Stimulated activated CD8-positive, alpha-beta memory T cell treated with anti-CD3 and anti-CD28 coated beads, Interleukin-7, amount 100 ng/mL, for 4 hours (primary cell): ENCODE measurements around the gene CDT1.

ENCODE experiments used
- DNase-seq, 2 donors: peaks; one replicate each; pipeline ENCODE4 v3.0.0-alpha.2; 2020; ENCODE audit warnings: low read depth in 2 of 2

CDT1 gene

DNA sequence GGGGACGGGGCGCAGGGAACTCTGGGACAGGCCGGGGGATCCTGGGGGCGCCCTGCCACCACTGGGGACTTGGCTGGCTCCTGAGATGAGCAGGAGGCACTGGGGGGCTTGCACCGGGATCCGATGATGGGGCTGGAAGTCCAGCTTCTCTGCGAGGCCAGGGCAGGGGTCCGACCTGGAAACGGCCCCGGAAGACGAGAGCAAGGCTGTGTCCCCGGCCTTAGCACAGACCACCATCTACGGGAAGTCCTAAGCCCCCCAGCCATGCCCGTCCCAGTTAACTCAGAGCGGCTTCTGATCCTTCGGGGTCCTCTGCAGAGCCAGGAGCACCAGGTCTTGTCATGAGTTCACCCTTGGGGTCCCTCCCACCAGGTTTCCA is 573 bp downstream of the CDT1 start:
- DNase-seq: no peak

DNA sequence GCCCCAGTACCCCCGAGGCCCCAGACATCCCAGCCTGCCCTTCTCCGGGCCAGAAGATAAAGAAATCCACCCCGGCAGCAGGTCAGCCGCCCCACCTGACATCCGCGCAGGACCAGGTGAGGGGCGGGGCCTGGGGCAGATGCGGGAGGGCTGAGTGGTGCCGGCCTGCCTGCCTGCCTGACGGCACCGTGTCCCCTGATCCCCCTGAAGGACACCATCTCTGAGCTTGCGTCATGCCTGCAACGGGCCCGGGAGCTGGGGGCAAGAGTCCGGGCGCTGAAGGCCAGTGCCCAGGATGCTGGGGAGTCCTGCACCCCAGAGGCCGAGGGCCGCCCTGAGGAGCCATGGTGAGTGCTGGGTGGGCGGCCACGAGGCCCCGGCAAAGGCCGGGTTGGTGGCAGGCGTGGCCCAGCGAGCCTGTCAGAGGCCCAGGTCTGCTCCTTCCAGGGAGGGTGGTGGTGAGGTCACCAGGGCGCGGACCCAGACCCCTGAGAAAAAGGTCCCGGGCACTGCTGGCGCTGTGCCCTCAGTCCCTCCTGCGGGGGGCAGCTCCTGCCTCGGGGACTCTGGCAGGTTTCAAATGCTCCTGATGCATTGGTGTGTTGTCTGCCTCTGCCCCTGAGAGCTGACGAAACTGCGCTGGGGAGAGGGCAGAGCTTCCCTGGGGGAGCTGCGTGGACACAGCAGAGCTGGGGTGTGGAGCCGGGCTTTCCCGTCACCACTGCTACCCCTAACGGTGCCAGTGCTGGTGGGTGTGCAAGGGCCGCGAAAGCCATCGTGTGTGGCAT is 1.2 kb downstream of the CDT1 start:
- DNase-seq: no peak

DNA sequence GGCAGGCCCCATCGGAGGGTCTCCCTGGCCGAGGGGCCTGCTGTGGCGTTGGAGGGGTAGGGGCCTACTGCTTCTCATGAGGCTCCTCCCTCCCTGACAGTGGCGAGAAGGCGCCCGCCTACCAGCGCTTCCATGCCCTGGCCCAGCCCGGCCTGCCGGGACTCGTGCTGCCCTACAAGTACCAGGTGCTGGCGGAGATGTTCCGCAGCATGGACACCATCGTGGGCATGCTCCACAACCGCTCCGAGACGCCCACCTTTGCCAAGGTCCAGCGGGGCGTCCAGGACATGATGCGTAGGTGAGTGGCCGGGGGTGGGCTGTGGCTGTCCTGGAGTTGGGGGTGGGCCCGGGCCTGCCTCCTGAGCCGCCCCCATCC is 1.7 kb downstream of the CDT1 start:
- no peak for DNase-seq

DNA sequence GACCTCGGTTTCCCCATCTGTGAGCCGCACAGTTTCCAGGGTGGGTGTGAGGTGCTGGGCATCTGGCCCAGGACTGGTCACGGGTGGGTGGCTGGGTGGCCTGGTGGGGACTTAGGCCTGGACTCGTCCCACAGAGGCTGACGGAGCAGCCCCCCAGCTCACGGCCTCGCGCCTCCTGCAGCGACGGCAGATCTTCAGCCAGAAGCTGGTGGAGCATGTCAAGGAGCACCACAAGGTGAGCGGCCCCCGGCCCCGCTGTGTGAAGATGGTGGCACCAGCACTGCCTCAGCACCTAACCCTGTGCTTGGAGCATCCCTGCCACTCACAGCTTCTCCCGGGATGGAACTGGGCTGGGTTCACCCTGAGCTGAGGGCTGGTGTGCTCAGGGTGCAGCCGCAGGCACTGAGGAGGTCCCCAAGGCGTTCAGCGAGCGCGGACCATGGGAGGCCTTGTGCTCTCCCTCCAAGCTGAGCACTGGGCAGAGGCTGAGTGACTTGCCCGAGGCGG is 2.4 kb downstream of the CDT1 start:
- DNase-seq: no peak

DNA sequence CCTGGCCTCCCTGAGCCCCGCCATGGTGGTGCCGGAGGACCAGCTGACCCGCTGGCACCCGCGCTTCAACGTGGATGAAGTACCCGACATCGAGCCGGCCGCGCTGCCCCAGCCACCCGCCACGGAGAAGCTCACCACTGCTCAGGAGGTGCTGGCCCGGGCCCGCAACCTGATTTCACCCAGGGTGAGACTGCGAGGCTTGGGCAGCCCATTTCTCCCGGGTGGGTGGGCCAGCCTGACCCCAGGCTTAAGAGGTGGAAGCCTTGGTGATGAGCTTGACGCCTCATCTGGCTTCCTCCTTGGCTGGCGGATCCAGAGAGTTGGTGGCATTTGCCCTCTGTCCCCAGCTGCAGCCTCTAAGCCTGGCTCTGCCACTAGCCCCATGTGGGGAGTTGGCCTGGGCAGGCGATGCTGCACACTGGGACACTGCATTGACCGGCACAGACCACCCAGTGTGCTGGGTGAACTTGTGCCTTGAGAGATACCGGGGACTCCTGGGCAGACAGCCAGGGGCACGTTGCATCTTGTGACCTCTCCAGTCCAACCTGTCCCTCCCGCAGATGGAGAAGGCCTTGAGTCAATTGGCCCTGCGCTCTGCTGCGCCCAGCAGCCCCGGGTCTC is 3.0 kb downstream of the CDT1 start:
- no peak for DNase-seq

DNA sequence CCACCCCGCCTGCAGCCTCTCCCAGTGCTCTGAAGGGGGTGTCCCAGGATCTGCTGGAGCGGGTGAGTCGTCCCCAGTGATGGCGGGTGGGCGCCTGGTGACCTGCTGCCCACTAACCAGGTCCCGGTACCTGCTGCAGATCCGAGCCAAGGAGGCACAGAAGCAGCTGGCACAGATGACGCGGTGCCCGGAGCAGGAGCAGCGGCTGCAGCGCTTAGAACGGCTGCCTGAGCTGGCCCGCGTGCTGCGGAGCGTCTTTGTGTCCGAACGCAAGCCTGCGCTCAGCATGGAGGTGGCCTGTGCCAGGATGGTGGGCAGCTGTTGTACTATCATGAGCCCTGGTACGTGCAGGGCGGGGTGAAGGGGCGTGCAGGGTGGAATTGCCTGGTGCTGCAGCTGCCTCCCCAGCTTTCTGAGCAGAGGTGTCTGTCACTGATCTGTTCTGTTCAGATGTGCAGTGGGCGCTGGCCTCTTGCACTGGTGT is 3.6 kb downstream of the CDT1 start:
- DNase-seq: no peak

DNA sequence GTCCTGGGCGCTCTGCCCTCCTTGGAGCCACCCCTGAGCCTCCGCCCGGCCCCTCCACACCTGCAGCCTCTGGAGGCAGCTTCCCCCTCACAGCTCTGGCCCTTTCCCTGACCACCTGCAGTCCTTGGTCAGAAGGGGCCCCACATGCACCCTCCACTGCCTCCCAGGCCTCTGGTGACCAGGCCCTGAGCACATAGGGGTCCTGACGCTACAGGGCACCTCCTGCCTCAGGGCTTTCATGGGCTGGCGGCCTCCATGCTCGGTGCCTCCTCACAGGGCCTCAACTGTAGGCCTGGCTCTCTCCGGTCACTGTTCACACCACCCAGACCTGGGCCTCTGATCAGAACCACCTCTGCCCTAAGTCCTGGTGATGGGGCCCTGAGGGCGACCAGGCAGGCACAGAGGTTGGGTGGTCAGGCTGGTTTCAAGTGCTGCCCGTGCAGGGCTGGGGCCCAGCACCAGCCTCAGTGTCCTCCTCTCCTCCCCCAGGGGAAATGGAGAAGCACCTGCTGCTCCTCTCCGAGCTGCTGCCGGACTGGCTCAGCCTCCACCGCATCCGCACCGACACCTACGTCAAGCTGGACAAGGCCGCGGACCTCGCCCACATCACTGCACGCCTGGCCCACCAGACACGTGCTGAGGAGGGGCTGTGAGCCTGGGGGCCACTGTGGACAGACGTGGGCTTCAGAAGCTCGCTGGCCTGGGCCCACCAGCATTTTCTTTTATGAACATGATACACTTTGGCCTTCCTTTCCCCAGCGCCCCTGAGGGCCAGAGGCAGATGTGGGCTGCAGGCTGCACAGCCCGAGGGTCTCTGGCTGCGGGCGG is 4.3 kb downstream of the CDT1 start:
- DNase-seq: no peak

DNA sequence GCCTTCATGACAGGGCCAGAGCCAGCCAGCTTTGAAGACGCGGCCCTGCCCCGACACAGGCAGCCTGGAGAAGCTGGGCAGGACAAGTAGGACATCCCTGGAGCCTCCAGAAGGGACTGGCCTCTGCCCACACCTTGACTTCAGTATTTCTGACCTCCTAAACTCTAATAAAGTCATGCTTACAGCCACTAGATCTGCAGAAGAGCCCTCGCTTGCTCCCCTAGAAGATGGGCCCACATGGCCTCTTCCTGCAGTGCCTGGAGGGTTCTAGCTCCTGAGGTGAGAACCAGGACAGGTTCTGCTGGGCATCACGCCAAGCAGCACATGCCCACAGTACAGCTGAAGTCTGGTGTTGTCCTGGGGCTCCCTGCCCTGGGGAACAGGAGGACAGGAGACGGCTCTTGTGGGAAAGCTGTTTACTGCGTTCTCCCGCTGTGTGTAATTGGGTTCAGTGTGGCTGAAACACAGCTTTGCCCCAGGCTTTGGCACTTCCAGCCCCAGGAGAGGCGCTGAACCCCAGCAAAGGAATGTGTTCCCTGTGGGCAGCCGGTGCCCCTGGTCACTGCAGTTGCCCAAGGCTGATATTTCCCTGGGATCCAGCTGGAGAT is 5.6 kb downstream of the CDT1 start:
- DNase-seq: no peak

DNA sequence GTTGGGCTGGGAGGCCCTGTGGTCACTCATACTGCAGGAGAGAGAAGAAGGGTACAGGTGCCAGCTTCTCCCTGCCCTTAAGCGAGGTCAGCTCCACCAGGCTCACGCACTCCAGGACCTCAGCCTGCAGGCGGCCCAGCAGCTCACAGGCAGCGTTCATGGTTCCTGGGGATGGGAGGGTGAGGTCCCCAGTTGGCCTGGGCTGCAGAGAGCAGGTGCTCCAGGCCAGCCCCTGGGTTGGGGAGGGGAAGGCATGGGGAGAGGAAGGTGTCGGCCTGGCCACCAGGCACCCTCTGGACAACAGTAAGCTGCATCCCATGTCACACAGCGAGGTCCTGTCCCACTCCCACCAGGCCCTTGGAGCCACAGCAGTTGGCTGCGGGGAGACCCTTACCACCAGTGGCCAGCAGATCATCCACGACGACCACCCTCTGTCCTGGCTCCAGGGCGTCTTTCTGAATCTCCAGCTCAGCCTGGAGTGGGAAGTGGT is 6.1 kb downstream of the CDT1 start:
- DNase-seq: no peak

DNA sequence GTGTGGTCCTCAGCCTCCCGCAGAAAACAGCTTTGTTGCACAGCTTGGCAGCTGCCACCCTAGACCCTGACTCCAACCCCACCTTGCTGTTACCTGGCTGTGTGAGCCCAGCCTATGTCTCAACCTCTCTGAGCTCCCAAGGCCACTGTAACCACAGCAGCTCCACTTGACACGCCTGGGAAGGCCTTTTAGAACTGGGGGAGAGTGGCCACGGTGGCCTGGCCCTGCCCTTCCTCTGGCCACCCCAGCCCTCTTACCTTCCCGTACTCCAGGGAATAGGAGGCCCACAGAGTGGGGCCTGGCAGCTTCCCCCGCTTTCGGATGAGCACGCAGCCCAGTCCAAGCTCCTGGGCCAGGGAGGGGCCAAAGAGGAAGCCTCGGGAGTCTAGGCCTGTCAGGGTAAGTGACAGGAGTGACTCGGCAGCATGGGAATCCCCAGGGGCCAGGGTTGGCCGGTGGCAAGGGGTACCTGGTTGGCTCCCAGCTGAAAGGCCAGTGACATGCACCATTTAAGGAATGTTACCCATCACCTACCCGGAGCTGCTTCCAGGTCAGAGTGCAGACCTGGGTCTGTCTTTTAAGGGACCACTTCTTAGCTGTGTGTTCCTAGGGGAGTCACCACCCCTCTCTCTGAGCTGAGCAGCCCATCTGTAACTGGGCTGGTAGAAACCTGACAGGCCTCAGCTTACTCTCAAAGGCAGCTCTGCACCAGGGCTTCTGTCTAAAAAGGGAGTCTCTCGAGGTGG is 6.8 kb downstream of the CDT1 start:
- no peak for DNase-seq

DNA sequence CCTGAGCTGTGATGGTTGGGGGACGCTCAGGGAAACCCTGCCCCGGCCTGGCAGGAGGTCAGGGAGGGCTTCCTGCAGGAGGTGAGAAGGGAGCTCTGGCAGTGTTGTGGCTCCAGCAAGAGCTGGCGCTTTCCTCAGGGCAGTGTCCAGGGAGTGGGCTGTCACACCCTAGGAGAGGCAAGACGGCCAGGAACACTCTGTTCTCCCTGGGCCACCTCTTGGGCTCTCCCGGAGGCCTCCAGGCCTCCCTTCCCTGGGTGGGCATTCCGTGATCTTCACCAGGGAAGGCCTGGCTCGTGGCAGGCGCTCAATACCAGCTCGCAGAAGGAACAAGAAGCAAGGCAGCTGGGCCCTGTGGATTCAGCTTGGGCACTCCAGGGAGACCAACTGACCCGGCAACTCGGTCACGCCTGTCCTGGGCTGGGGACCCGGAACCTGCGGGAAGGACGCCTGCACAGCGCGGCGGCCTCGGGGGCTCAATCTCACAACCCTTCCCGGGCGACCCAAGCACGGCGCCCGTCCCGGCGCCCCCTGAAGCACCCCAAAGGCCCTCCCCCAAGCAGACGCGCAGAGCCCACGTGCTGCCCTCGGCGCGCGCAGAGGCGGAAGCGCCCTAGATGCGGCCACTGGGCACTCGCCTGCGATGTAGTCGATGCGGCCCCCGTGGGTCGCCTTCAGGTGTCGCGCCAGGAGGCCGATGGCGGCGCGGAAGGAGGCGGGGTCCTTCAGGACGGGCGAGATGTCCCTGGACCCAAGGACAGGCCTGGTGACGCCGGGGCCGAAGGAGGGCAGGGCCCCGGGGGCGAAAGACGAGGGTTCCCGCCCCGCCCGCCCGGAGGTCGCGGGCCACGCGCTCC is 7.6 kb downstream of the CDT1 start:
- DNase-seq: peak; percentile 45 to 71

DNA sequence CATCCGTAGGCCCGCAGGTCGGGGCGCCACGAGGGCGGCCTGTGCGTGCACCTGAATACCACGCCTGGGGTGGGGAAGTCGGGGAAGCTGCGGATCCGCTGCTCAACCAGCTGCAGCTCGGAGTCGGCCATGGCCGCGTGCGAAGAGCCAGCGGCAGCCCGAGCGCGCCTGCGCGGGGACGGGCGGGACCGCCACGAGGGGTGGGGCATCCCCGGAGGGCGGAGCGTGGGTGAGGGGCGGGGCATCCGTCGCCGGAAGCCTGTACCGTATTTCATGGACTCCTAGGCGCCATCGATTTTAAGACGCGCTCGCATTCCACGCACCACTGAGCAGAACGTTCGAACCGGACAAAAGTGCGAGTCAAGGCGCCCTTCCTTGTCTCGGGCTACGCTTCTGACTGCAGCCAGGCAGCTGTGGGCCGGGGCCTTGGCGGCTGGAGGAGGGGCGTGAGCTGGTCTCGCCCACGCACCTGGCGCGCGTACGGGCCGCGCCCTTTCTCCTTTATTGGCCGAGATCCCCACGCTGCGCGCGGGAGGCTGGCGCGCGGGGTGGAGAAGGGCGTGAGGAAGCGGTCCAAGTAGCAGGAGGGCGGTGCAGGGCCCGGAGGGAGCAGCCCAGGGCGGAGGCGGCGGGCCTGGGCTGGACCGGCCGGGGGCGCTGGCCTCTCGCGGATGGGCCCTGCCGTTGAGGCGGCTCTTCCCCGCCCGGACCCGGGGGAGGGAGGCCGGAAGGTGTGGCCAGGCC is 8.4 kb downstream of the CDT1 start, which contains the start of gene APRT:
Gene APRT, minus strand, starts transcription at position 160 of the 744 bp plus-strand sequence. Its CDS starts 29 bp downstream, at position 131.
- DNase-seq: peak; percentile 90 to 93

DNA sequence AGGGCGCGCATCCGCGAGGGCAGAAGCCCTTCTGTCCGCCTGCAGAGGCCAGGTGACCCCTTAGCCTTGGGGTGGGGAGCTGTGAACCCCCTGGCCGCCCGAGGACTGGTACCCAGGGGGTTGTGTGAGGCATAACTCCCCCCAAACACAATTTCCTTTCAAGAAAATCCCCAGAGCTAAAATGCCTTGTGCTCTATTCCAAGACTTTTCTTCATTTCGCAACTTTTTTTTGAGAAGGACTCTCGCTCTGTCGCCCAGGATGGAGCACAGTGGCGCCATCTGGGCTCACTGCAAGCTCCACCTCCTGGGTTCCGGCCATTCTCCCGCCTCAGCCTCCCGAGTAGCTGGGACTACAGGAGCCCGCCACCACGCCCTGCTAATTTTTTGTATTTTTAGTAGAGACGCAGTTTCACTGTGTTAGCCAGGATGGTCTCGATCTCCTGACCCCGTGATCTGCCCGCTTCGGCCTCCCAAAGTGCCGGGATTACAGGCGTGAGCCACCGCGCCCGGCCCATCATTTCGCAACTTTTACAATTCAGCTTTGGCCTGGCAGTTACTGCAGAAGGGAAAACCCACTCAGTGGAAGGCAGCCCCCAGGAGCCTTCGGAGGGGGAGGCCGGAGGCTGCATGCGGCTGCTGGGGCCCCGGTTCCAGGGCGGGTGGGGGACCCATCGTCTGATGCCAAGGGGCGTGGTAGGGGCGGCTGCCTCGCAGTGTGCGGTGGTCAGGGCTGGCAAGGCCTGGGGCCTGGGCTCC is 9.1 kb downstream of the CDT1 start:
- DNase-seq: no peak

DNA sequence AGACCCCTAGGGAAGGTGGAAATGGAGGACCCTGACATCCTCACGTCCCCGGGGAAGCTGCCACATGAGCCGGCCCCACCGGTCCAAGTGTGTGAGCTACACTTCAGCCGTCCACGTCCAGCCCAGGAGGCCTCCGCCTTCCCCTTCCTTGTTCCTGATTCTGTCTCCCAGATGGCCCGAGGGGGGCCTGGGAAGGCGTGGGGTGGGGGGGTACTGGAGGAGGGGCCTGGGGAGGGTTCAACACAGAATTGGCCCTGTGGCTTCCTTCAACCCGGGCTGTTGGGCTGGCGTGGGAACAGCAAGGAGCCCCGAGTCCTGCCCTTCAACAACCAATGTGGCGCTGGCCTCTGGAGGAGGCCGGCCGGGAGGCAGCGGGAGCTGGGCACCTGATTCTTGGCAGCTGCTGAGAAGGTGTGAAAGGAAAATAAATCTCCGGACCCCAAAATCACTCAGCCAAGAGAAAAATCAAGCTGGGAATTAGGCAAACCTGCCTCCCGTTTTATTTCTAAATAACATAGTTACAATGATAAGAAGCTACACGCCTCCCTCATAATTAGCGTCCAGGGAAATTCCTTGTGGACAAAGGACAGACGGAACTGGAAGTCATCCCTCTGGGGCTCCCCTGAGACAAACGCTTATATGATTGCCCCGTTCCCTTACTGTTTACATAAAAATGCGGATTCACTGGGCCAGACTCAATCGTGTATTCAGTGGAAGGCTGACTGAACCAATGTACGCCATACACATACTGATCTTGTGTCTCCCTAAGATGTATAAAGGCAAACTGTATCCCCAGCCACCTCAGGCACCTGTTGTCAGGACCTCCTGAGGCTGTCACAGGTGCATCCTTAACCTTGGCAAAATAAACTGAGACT is 9.9 kb downstream of the CDT1 start:
- DNase-seq: no peak

DNA sequence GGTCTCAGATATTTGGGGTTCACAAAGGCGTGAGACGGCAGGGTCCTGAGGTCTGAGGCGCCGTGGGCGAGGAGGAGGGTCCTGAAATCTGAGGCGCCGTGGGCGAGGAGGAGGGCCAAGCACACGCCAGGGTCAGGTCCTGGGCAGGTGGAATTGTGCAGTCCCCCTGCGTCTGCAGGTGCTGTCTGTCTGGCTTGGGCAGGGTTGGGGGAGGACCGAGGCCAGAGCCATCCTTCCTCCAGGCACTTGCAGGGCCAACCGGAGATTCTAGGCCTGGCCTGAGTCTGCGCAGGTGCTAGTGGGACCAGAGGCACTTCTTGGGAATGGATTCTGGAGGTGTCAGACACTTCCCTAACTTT is 10.5 kb downstream of the CDT1 start:
- no peak for DNase-seq

DNA sequence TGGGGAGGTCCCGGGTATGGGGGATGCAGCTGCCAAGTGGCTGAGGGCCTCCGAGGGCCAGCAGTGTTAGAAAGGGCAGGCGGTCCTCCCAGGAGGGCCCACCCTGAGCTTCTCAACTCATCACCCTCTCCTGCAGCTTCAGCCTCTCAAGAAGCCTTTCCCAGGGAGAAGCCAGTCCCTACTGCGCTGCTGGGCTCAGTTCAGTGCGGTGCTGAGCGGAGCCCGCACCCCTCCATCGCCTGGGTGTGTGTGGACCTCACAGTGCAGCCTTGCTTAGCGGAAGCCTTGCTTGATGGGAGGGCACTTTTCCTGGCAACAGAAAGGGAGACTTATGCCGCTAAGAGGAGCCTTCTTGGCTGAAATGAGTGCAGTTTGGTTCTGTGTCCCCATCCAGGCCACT is 11.6 kb downstream of the CDT1 start:
- DNase-seq: no peak

DNA sequence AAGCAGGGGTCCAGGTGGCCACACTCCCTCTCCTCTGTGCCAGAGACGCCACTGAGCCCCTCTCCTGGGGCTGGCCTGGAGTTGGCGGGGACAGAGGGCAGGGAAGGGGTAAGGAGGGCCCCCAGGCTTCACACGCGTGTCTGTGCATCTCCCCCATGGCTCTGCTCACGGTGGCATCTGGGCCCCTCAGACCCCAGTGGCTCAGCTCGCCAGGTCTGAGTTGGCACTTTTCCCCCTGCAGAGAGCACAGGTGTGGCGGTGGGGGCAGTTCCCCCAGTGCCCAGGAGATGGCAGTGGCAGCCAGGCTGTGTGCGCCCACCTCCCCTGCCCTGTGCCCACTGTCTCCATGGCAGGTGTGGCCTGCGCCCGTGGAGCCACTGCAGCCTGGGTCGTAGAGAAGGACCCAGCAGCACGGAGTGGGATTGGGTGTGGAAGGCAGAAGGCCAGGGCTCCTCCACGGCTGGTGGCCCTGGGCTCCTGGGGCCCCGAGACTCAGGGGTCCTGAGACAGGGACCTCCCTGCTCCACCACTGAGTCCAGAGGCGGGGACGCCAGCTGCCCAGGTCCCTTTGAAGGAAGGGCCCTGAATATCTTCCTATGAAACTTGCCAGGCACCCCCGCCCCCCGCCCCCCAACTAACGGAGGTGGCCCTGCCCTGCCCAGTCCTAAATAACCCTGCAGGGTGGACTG is 12.5 kb downstream of the CDT1 start:
- peak in 1 of 2 donors; percentile 38 for DNase-seq
